ENCODE measurements around the gene TSPAN9. TPM values are rescaled to one million over a fixed set of nuclear protein-coding genes. Genes with fewer than 3 reads are reported as not detected.

TSPAN9 gene
- total RNA-seq, 1 donor from 2014 or later = 81.2 TPM

DNA sequence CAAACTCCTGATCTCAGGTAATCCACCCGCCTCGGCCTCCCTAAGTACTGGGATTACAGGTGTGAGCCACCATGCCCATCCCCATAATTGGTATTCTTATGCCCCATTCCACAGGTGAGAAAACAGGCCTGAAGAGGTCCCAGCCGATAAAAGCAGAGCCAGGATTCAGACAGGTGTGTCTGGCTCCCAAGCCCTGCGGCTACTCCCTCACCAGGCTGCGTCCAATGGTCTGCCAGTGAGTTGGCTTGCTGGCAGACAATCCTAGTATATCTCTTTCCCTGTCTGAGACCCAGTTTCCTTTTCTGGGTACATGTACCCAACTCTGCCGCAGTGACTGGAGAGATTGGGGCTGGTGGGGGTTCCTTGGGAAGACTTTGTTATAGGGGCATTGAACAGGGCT, 1.9 kb upstream of the TSPAN9 start:
- Histone ChIP-seq H3K4me3 (no peak overlapping the region), H3K27me3 (no peaks in the 10 kb centered on the region), H3K9me3 (no peaks in the 10 kb centered on the region), H3K4me1 (peaks cover 14% of the 10 kb centered on the region), H3K36me3 (no peaks in the 10 kb centered on the region), H3K27ac (no peak overlapping the region)
- DNase-seq = no peak
- TF ChIP-seq, protein P1, sequence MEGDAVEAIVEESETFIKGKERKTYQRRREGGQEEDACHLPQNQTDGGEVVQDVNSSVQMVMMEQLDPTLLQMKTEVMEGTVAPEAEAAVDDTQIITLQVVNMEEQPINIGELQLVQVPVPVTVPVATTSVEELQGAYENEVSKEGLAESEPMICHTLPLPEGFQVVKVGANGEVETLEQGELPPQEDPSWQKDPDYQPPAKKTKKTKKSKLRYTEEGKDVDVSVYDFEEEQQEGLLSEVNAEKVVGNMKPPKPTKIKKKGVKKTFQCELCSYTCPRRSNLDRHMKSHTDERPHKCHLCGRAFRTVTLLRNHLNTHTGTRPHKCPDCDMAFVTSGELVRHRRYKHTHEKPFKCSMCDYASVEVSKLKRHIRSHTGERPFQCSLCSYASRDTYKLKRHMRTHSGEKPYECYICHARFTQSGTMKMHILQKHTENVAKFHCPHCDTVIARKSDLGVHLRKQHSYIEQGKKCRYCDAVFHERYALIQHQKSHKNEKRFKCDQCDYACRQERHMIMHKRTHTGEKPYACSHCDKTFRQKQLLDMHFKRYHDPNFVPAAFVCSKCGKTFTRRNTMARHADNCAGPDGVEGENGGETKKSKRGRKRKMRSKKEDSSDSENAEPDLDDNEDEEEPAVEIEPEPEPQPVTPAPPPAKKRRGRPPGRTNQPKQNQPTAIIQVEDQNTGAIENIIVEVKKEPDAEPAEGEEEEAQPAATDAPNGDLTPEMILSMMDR (IDR thresholded peaks at IDR 0.05) = no peak
- intact Hi-C loops (cut with DNase I) = loop anchor here (10.0 kb wide), 2 partner anchors 49 to 199 kb away; no protein-coding TSS in a partner anchor
- ATAC-seq = no peak

DNA sequence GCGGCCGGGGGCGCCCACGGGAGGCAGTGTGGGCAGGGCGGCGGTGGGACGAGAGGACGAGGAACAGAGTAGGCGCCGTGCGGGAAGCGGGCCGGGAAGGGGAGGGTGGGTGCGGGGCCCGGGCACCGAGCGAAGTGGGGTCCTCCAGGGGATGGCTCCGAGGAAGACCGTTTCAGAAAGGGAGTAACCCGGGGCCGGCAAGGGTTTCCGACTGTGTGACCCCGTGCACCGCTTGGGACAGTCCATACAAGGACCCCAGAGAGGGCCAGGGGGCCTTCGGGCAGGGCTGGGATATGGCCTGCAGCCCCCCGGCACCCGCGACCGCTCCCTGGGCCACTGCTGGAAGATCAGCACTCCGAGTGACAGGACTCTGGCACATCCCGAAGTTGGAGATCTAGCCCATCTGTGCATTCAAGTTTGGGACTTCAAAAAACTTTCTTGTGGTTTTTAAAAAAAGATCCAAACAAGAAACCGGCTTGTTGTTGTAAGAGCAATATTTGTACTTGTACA, 448 bp downstream of the TSPAN9 start:
- intact Hi-C loops (cut with DNase I) = loop anchor here (10.0 kb wide), 2 partner anchors 47 to 197 kb away; no protein-coding TSS in a partner anchor
- Histone ChIP-seq H3K36me3 (no peaks in the 10 kb centered on the region), H3K27ac (peak overlapping the region; percentile 81), H3K4me3 (peak overlapping the region; percentile 84), H3K27me3 (no peaks in the 10 kb centered on the region), H3K9me3 (no peaks in the 10 kb centered on the region), H3K4me1 (peaks cover 29% of the 10 kb centered on the region)
- peak; percentile 1 for ATAC-seq
- TF ChIP-seq, protein P1 (IDR thresholded peaks at IDR 0.05) = no peak
- DNase-seq = peak; percentile 74

DNA sequence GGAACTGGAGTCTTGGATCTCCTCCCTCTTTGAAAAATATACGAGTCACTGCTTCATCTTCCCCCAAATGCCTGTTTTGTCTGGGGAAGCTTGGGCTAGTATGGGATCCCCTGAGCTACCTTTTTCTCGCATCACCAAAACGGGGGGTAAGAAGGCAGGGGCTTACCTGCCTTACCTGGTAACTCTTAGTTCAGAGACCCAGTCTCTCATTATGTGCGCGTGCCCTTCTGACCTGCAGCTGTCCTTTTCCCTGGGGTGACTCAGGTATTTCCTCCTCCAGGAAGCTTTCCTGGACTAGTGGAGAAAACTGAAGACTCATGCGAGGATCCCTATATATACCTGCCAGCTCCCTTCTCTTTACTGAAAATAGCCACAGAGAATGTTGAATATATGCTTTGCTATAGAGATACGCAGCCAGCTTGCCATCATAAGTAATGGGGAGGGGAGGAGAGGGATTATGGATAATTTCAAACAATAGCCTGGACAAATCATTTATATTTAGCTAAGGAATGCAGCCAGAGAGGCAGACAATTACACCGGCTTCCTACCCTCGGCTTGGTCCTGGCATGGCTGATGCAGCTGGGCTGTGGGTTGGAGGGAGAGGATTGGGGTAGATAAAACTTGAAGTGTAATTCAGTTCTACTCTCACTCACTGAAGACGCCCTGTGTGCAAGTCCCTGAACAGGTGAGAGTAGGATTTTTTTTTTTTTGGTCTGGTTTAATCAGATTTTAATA, 1.1 kb downstream of the TSPAN9 start:
- no peak for ATAC-seq
- intact Hi-C loops (cut with DNase I) = loop anchor here (10.0 kb wide), 2 partner anchors 47 to 197 kb away; no protein-coding TSS in a partner anchor

DNA sequence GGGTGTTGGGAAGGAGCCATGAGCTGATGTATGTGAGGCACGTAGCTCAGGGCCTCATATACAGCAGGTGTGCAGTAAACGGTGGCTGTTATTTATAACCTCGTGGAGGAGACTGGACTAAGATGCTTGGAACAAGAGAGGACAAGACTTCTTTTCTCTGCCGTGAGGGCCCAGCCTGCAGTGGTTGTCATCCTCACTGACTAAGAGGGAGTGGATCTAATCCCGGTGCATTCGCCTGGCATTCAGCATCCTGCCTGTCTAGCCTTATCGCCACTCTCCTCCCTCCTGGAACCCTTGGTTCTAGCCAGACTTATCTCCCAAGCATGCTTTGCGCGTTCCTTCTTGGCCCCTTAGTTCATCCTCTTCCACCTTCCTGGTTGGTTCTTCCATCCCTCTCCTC, 3.9 kb downstream of the TSPAN9 start:
- intact Hi-C loops (cut with DNase I) = no loop called here
- TF ChIP-seq, protein P1 (IDR thresholded peaks at IDR 0.05) = no peak
- H3K27ac ChIP-seq = peak overlapping the region; percentile 17

More for the DNA sequence above, 1.1 kb downstream of the TSPAN9 start:
- H3K27ac ChIP-seq = peak overlapping the region; percentile 81
- no peak for DNase-seq
- no peaks in the 10 kb centered on the region for H3K9me3 ChIP-seq
- peak overlapping the region; percentile 84 for H3K4me3 ChIP-seq
- TF ChIP-seq, protein P1 (IDR thresholded peaks at IDR 0.05) = no peak
- no peaks in the 10 kb centered on the region for H3K27me3 ChIP-seq
- no peaks in the 10 kb centered on the region for H3K36me3 ChIP-seq
- peaks cover 32% of the 10 kb centered on the region for H3K4me1 ChIP-seq

DNA sequence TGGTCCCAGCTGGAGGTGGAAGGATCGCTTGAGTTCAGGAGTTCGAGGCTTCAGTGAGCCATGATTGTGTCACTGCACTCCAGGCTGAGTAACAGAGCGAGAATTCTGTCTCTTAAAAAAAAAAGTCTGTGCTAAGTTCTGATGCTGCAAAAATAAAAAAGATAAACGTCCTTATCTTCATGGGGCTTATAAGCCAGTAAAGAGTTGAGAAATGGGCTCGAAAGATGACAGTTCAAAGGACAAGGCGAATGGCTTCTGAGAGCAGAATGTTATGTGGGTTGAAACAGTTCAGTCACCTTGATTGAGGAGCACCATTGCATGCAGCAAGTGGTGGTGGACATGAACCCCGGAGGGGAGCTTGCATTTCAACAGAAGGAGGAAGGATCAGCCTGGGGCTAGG, 4.7 kb downstream of the TSPAN9 start:
- H3K36me3 ChIP-seq = no peaks in the 10 kb centered on the region
- no peak overlapping the region for H3K4me3 ChIP-seq
- TF ChIP-seq, protein P1 (IDR thresholded peaks at IDR 0.05) = no peak
- H3K4me1 ChIP-seq = peaks cover 39% of the 10 kb centered on the region
- ATAC-seq (no peak), DNase-seq (no peak)
- H3K27ac ChIP-seq = no peak overlapping the region
- no peaks in the 10 kb centered on the region for H3K27me3 ChIP-seq
- intact Hi-C loops (cut with DNase I) = no loop called here
- H3K9me3 ChIP-seq = no peaks in the 10 kb centered on the region

More for the DNA sequence above, 3.9 kb downstream of the TSPAN9 start:
- no peaks in the 10 kb centered on the region for H3K9me3 ChIP-seq
- H3K4me3 ChIP-seq = no peak overlapping the region
- no peaks in the 10 kb centered on the region for H3K36me3 ChIP-seq
- DNase-seq = no peak
- H3K27me3 ChIP-seq = no peaks in the 10 kb centered on the region
- no peak for ATAC-seq
- peaks cover 45% of the 10 kb centered on the region for H3K4me1 ChIP-seq

Data from upper lobe of right lung (tissue), 1 donor.